K562 (cell line): ENCODE data around the gene KIF25.

Experiments used
- BHLHE40 ChIP-seq: IDR thresholded peaks from 2 replicates; pipeline ENCODE4 v1.6.1; 2011; ENCODE audit warnings: low read length, improper control_type of control experiment
- KLF16 ChIP-seq: IDR thresholded peaks from 2 replicates; pipeline ENCODE4 v1.6.1; 2016; ENCODE audit warnings: antibody characterized with exemption
- NR2C2 ChIP-seq, 2 experiments: fragments of 200-800 bp in 1 of 2; sonication (Bioruptor generic) in 1 of 2; sonication (generic) in 1 of 2; formaldehyde crosslinking in 1 of 2; IDR thresholded peaks; 2 replicates each; pipeline versions ENCODE4 v1.6.1 to v1.8.0; 2016 to 2022; ENCODE audit warnings: mild to moderate bottlenecking in 1 of 2, missing compliant biosample characterization in 1 of 2, missing genetic modification characterization in 1 of 2, missing genetic modification reagents in 1 of 2
- RAD21 ChIP-seq, 2 experiments: fragments of 250-450 bp in 1 of 2; fragments of 450-650 bp in 1 of 2; sonication (Bioruptor Pico) in 1 of 2; formaldehyde crosslinking in 1 of 2; IDR thresholded peaks in 1 of 2; conservative IDR thresholded peaks in 1 of 2; 2 replicates each; pipeline versions ENCODE4 v1.4.0 to v1.8.0; 2020 to 2022; ENCODE audit warnings: mild to moderate bottlenecking in 2 of 2, moderate library complexity in 1 of 2
- YBX1 ChIP-seq: fragments of 450-650 bp; IDR thresholded peaks from 2 replicates; pipeline ENCODE4 v1.7.1; 2016; ENCODE audit warnings: mild to moderate bottlenecking
- TF ChIP-seq, protein P1 (sequence below): fragments of 450-650 bp; IDR thresholded peaks from 2 replicates; pipeline ENCODE4 v1.6.1; 2016
- TF ChIP-seq, protein P2 (sequence below), 3 experiments: IDR thresholded peaks in 2 of 3; conservative IDR thresholded peaks in 1 of 3; 2 replicates each; pipeline ENCODE4 v1.5.1; 2011 to 2012; ENCODE audit warnings: low read length in 3 of 3, mild to moderate bottlenecking in 3 of 3, control low read depth in 2 of 3, improper control_type of control experiment in 1 of 3, inconsistent platforms in 1 of 3, low read depth in 1 of 3, mixed read lengths in 1 of 3, moderate library complexity in 1 of 3; ENCODE audit not compliant: insufficient read depth in 2 of 3
- TF ChIP-seq, protein P3 (sequence below): sonication (generic); formaldehyde crosslinking; IDR thresholded peaks from 2 replicates; pipeline ENCODE4 v1.8.1; 2023; ENCODE audit warnings: mild to moderate bottlenecking, missing genetic modification reagents

DNA sequence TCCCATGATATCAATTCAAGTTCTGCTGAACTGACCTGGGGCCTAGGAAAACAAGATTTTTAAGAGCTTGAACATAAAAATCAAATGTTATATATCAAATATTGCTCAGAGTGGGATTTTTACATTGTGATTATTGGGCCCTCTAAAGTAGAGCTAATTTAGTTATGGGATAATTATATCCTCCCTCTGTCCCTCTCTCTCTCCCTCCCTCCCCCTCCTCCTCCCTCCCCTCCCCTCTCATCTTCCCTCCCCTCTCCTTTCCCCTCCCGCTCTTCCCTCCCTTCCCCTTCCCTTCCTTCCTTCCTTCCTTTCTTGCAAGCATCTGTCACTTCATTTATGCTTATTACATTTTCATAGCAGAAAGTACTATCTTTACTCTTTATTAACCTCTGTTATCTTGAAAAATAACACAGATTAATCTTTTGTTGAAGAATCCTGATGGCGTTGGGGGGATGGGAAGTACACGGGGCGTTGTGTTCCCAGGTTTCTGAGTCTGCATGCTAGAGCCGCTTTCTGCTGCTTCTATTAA, 32.8 kb downstream of the KIF25 start:
- TF ChIP-seq KLF16 = no peak
- no peak for TF ChIP-seq BHLHE40
- no peak for TF ChIP-seq NR2C2 (CRISPR knock-in tag; IDR thresholded peaks at IDR 0.05)
- TF ChIP-seq NR2C2 (tag; IDR thresholded peaks at IDR 0.05) = no peak
- no peak for TF ChIP-seq YBX1
- TF ChIP-seq, protein P1, sequence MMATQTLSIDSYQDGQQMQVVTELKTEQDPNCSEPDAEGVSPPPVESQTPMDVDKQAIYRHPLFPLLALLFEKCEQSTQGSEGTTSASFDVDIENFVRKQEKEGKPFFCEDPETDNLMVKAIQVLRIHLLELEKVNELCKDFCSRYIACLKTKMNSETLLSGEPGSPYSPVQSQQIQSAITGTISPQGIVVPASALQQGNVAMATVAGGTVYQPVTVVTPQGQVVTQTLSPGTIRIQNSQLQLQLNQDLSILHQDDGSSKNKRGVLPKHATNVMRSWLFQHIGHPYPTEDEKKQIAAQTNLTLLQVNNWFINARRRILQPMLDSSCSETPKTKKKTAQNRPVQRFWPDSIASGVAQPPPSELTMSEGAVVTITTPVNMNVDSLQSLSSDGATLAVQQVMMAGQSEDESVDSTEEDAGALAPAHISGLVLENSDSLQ = no peak
- TF ChIP-seq, protein P2, sequence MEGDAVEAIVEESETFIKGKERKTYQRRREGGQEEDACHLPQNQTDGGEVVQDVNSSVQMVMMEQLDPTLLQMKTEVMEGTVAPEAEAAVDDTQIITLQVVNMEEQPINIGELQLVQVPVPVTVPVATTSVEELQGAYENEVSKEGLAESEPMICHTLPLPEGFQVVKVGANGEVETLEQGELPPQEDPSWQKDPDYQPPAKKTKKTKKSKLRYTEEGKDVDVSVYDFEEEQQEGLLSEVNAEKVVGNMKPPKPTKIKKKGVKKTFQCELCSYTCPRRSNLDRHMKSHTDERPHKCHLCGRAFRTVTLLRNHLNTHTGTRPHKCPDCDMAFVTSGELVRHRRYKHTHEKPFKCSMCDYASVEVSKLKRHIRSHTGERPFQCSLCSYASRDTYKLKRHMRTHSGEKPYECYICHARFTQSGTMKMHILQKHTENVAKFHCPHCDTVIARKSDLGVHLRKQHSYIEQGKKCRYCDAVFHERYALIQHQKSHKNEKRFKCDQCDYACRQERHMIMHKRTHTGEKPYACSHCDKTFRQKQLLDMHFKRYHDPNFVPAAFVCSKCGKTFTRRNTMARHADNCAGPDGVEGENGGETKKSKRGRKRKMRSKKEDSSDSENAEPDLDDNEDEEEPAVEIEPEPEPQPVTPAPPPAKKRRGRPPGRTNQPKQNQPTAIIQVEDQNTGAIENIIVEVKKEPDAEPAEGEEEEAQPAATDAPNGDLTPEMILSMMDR (IDR thresholded peaks at IDR 0.05 in 2 of 3, conservative IDR thresholded peaks at IDR 0.05 in 1 of 3; ENCODE audit: insufficient read depth in 2 of 3, low read depth in 1 of 3, low read length in 3 of 3) = no peak
- no peak for TF ChIP-seq RAD21 (CRISPR knock-in tag; conservative IDR thresholded peaks at IDR 0.05 in 1 of 2, IDR thresholded peaks at IDR 0.05 in 1 of 2)
- TF ChIP-seq, protein P3, sequence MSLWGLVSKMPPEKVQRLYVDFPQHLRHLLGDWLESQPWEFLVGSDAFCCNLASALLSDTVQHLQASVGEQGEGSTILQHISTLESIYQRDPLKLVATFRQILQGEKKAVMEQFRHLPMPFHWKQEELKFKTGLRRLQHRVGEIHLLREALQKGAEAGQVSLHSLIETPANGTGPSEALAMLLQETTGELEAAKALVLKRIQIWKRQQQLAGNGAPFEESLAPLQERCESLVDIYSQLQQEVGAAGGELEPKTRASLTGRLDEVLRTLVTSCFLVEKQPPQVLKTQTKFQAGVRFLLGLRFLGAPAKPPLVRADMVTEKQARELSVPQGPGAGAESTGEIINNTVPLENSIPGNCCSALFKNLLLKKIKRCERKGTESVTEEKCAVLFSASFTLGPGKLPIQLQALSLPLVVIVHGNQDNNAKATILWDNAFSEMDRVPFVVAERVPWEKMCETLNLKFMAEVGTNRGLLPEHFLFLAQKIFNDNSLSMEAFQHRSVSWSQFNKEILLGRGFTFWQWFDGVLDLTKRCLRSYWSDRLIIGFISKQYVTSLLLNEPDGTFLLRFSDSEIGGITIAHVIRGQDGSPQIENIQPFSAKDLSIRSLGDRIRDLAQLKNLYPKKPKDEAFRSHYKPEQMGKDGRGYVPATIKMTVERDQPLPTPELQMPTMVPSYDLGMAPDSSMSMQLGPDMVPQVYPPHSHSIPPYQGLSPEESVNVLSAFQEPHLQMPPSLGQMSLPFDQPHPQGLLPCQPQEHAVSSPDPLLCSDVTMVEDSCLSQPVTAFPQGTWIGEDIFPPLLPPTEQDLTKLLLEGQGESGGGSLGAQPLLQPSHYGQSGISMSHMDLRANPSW = no peak
